Measurements from ENCODE around the gene APBB2.

GRCh38 chr4:41177016-41177415, 37.3 kb downstream of the APBB2 start:
- TF ChIP-seq, protein P1, sequence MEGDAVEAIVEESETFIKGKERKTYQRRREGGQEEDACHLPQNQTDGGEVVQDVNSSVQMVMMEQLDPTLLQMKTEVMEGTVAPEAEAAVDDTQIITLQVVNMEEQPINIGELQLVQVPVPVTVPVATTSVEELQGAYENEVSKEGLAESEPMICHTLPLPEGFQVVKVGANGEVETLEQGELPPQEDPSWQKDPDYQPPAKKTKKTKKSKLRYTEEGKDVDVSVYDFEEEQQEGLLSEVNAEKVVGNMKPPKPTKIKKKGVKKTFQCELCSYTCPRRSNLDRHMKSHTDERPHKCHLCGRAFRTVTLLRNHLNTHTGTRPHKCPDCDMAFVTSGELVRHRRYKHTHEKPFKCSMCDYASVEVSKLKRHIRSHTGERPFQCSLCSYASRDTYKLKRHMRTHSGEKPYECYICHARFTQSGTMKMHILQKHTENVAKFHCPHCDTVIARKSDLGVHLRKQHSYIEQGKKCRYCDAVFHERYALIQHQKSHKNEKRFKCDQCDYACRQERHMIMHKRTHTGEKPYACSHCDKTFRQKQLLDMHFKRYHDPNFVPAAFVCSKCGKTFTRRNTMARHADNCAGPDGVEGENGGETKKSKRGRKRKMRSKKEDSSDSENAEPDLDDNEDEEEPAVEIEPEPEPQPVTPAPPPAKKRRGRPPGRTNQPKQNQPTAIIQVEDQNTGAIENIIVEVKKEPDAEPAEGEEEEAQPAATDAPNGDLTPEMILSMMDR (conservative IDR thresholded peaks at IDR 0.05; ENCODE audit: low read depth, low read length), result peak; percentile 42
- TF ChIP-seq POLR2A (IDR thresholded peaks at IDR 0.05; ENCODE audit: low read depth, low read length) (no peak), CEBPB (IDR thresholded peaks at IDR 0.05; ENCODE audit: low read depth, low read length) (peak; percentile 56; the same call in 1 of the 2 replicates), CHD1 (IDR thresholded peaks at IDR 0.05; ENCODE audit: low read depth, low read length) (no peak), RCOR1 (IDR thresholded peaks at IDR 0.05; ENCODE audit: insufficient replicate concordance, low read length) (no peak), MAZ (IDR thresholded peaks at IDR 0.05; ENCODE audit: borderline replicate concordance, low read depth, low read length) (no peak), USF2 (IDR thresholded peaks at IDR 0.05; ENCODE audit: low read depth, low read length) (no peak), MAFK (IDR thresholded peaks at IDR 0.05; ENCODE audit: low read depth, low read length) (no peak)

All from IMR-90 (cell line).